ENCODE data around the gene TLL2.

DNA sequence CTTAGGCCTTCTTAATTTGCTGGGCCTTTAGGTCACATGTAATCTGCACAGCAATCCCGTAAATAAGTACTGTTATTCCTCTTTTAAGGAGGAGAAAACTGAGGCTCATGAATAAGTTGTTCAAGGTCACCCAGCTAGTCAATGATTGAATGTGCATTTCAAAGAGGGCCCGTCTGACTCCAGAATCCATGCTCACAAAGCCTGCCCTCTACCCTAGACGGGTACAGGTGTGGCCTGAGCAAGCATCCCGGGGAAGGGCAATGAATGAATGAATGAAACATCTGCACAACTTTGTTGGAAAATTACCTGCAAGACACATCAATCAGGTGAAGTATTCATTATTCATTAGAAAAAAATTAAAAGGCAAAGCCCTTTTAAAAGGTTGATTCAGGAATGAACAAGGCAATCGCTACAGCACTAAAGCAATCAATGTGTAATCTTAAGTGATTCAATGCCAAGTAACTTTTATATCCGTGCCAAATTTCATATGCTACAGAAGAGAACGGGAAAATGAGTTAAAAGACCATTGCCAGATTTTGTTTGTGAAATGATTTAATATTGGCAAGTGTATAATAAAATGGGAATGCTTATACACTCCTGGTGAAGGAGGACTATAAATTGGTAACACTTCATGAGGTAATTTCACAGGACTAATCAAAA lies 61.1 kb downstream of the TLL2 start:
- TF ChIP-seq RAD21 (IDR thresholded peaks at IDR 0.05; ENCODE audit: low read depth), result no peak
- TF ChIP-seq CEBPB (IDR thresholded peaks at IDR 0.05), result no peak
